ENCODE data around the gene KLHL2.

Gene KLHL2

GRCh38 chr4:165293927-165294649 lies 86.7 kb downstream of the KLHL2 start:
- DNase-seq: no peak

DNA sequence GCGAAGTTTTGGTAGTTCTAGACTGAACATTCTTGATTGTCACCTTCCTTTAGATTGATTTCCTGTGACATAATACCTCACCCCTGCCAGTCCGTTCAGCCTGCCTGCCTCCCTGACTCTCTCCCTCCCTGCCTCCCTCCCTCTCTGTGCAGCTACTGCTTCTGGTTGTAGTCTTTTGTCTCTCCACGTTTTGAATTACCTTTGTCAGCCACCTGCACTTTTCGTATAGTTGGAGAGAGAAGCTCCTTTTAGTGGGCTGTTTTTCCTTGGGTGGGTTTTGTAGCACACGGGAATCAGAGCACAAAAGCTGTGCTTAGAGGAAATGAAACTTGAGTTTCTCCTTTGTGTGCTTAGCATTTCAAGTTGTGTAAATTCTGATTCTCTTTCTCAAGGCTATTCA lies 87.5 kb downstream of the KLHL2 start:
- no peak for DNase-seq

- no peak for DNase-seq
Observed at GRCh38 chr4:165297626-165298025, 90.3 kb downstream of the KLHL2 start.

DNA sequence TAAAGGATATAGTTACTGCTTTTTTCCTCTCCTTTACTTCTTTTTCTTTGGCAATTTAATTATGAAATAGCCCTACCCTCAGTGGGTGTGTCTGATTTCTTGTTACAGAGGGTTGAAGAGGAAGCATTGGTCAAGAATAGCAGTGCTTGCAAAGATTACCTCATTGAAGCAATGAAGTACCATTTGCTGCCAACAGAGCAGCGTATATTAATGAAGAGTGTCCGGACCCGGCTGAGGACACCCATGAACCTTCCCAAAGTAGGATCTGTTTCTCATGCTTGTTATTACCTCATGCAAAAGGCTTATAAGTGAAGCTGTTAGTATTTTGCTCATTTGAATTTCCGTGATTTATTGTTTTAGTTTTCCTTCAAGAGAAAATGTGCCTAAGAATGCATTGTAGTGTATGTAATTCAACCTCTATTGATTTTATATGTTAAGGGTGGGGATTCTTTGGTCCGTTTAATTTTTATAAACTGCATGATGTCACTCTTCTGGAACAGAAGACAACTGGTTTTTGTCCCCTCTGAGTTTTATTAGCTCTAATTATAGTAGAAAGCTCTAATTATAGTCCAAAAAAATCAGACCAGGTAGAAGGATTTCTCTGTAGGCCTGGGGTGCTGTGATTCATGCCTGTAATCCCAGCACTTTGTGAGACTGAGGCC lies 92.2 kb downstream of the KLHL2 start:
- DNase-seq: no peak

GRCh38 chr4:165301833-165302232 lies 94.5 kb downstream of the KLHL2 start:
- DNase-seq: no peak

- DNase-seq: no peak
Observed at GRCh38 chr4:165302658-165303057, 95.3 kb downstream of the KLHL2 start.

- DNase-seq: no peak
Observed at GRCh38 chr4:165308166-165308565, 100.8 kb downstream of the KLHL2 start.

DNA sequence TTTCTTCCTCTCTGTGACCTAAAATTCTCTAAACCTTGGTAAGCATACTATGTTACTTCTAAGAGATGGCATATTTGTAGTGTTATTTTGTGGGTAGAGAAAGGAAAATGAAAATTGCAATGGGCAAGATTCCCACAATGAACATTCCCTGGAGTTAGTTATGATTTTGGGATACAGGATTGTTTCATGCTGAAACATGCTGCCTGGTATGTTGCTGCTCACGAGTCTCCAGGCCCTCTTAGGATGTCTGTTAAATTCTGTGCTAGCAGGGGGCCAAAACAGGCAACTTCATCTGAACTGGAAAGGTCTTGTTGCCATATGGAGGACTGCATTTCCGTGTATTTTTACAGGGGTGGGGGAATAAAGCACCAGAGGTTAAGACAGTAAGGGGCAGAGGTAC lies 101.2 kb downstream of the KLHL2 start:
- no peak for DNase-seq

DNA sequence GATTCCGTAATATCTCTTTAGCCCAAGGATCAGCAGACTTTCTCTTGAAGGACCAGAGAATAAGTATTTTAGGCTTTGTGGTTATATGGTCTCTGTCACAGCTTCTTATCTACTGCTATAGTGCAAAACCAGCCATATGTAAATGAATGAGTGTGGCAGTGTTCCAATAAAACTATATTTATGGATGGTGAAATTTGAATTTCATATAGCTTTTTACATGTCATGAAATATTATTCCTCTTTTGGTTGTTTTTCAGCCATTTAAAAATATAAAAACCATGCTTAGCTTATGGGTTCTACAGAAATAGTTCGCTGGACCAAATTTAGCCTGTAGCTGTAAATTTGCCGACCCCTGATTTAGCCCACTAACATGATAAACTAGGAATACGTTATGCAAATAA lies 102.1 kb downstream of the KLHL2 start:
- DNase-seq: no peak

GRCh38 chr4:165312506-165312905 lies 105.1 kb downstream of the KLHL2 start:
- no peak for DNase-seq

DNA sequence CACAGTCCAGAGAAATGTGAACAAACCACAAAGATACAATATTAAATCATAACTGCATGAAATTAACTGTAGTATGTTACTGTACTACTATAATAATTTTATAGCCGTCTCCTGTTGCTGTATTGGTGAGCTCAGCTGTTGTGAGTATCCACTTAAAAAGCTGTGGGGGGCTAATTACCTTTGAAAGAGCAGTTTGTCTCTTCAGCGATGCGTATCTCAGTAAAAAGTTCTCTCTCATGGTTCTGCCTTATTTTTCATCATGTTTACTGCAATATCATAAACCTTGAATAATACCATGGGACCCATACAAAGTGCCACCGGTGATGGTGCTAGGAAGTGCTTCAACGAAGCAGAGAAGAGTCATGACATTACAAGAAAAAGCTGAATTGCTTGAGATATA lies 111.7 kb downstream of the KLHL2 start:
- peak in 1 of 2 experiments; percentile 15 for DNase-seq

DNA sequence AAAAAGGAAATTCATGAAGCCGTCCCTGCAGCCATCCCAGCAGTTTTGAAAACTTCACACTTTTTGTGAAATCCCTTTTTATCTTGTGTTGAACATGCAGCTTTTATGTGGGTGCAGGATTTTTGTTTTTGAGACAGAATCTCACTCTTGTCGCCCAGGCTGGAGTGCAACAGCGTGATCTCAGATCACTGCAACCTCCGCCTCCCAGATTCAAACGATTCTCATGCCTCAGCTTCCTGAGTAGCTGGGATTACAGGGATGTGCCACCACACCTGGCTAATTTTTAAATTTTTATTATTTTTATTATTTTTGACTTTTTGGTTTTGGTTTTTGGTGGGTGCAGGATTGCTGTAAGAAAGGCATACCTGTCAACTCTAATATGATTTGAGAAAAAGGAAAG lies 112.1 kb downstream of the KLHL2 start:
- DNase-seq: no peak

- no peak for DNase-seq
Observed at GRCh38 chr4:165324236-165324917, 117.0 kb downstream of the KLHL2 start.

- DNase-seq: no peak
Observed at GRCh38 chr4:165324918-165325304, 117.5 kb downstream of the KLHL2 start.

GRCh38 chr4:165325732-165326512 lies 118.6 kb downstream of the KLHL2 start:
- no peak for DNase-seq

DNA sequence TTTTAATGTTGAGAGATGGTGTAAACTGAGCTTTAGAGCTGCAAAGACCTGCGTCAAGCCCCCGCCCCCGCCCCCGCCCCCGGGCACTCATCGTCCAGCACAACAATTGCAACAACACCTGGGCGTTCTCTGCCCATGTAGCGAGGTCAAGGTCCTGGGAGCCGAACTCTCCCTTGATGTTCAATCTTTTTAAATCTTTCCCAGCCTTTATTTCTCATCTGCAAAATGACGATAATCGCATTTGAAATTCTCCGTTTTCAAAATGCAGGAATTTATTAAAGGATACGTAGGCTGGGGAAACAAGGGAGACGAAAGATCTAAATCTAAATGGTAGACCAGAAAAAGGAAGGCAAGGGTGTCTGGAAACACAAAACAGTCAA lies 119.5 kb downstream of the KLHL2 start:
- peak in 1 of 2 experiments; percentile 6 for DNase-seq

- peak; percentile 76 to 94 for DNase-seq
Observed at GRCh38 chr4:165327211-165328100, 120.1 kb downstream of the KLHL2 start, which contains the start of gene MSMO1. TSS of gene MSMO1 (plus strand) at chr4:165327669. CDS start at chr4:165333371, 5,702 bp downstream.

DNA sequence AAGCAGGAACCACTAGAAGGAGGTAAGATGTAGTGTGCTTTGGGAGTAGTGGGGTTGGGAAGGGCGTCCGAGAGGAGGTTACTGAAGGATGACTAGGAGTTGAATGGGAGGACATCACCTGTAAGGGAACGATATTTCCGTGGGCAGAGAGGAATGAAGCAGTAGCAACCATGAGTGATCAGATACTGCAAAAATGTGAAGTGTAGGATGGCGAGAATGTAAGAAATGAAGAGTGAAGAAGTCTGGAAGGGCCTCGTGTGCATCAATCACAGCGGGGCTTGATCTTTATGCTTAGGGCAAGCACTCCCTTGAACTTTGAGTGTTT lies 120.7 kb downstream of the KLHL2 start:
- no peak for DNase-seq

DNA sequence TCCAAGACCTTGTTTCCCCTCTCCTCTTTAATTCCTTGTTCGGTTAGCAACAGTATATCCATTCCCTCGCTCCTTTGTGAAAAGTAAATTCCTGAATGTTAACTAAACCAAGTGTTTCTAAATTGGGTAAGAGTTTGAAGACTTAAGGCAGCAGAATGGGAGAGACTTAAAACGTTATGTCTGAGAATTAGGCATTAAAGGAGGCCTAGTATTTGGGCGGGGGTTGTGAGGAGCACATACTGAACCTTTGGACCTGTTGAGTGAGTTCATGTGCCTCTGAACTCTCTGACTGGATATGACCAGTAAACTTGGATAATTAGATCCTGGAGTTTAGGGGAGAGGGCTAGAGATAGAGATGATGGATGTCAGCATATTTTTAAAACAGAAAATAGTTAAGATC lies 121.3 kb downstream of the KLHL2 start:
- DNase-seq: no peak

- DNase-seq: no peak
Observed at GRCh38 chr4:165330071-165330470, 122.7 kb downstream of the KLHL2 start.

GRCh38 chr4:165330666-165331065 lies 123.3 kb downstream of the KLHL2 start:
- no peak for DNase-seq

- no peak for DNase-seq
Observed at GRCh38 chr4:165331359-165331758, 124.0 kb downstream of the KLHL2 start.

Measured in NCI-H187 (cell line).